ENCODE data around the gene INTS11.
"Not testable (repeated sequence)": the region's sequence is repeated elsewhere in the genome, so short reads cannot be mapped to it uniquely, and the experiment has no call there.

The INTS11 gene

DNA sequence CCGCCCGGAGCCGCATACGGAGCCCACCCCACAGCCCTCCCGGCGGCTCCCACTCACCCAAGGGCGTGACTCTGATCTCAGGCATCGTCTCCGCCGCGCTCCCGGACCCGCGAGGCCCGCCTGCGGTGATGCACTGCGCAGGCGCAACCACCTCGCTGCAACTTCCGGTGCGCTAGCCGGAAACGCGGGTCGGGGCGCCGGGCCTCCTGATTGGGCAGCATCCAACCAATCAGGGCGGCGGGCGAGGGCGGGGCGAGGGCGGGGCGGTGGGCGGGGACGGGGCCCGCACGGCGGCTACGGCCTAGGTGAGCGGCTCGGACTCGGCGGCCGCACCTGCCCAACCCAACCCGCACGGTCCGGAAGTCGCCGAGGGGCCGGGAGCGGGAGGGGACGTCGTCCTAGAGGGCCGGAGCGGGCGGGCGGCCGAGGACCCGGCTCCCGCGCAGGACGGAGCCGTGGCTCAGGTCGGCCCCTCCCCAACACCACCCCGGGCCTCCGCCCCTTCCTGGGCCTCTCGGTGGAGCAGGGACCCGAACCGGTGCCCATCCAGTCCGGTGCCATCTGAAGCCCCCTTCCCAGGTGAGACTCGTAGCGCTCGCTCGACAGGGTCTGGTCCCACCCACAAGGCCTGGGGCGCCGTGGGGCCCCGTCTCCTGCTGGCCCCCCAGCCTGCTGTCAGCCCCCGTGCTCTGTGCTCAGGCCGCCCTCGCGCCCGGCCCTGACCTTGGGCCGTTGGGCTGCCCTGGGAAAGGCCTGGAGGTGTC is at the start of gene INTS11, which contains the start of gene CPTP:
Gene INTS11 (minus strand): TSS at position 137 of the 764 bp plus-strand sequence. CDS start 52 bp downstream, at position 85.
Gene CPTP (plus strand): TSS at position 279 of the 764 bp plus-strand sequence. CDS start 2,109 bp downstream, outside the sequence.
- DNase-seq (ENCODE audit: low spot score) = peak; percentile 98

DNA sequence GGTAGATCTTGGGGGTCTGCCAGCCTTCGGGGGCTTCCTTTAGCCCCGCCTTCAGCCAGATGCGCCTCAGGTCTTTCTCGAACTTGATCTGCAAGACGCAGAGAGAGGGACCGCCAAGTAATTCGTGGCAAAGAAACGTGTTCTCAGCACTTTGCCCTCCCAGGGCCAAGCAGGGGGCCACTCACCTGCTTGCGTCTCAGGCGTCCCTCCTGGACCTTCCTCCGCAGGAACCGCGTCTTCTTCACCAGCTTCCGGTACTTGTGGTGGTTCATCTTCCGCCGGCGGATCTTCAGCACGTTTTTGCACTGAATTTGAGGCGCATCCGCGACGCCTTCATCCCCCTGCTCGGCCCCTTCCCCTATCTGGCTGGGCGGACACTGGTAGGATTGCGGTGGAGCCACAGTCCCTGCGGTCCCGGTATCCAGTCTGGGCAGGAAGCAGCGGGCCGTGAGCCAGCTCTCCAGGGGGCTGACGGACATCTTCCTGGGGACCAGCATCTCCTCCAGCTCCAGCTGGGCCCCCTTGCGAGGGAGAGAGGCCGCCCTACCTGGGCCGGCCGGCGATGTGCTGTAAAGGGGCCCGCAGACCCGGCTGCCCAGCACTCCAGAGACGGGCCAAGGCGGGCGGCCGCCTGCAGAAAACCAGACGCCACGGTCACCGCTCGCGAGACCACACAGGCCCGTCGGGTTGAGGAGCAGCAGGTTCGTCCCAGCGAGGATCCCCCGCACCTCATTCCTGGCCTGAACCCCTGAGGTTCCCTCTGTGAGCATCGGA is 49.5 kb upstream of the INTS11 start:
- DNase-seq (ENCODE audit: low spot score) = no peak

GRCh38 chr1:1373051-1373814 is 48.8 kb upstream of the INTS11 start:
- no peak for DNase-seq (ENCODE audit: low spot score)

DNA sequence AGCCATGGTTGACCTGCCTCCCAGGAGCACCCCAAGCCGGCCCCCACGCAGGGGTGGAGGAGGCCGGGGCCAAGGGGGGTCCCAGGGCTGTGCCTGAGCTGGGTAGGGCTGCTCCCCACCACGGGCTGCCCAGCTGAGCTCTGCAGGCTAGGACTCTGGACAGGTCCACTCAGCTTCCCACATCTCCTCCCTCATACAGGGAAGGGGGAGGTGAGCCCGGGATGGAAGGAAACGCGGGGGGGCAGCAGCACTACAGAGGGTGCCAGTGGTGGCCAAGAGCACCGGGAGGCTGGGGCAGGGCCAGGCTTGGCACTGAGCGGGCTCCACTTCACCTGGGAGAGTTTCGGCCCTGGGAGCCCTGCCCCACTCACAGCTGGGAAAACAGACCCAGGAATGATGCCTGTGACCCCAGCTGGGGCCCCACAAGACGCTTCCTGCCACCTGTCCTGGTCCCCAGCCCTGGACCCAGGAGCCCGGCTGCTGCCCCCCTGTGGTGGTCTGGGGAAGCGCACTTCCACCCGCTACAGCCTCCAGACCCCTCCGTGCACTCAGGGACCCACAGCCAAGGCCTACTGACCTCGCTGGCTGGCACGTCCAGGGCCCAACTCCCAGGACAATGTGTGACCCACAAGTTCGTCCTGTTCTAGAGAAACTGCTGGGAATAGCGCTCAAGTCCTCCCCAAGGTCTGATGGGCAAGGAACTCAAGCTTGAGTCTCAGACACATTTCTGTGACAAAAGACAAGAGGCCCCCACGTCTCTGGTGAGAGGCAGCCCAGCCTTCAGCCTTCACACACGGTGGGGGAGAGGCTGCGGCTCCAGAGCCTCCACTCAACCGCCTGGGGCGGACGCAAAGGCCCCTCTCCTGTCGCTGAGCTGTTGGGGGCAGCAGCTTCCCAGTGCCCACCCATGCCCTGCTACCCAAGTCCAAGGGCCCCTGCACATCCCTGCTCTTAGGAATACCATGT is 47.6 kb upstream of the INTS11 start:
- DNase-seq (ENCODE audit: low spot score) = peak; percentile 96

GRCh38 chr1:1371364-1371745 is 46.9 kb upstream of the INTS11 start:
- no peak for DNase-seq (ENCODE audit: low spot score)

- DNase-seq (ENCODE audit: low spot score) = no peak
Measured at GRCh38 chr1:1370771-1371300, 46.4 kb upstream of the INTS11 start.

GRCh38 chr1:1370094-1370493 is 45.6 kb upstream of the INTS11 start:
- DNase-seq (ENCODE audit: low spot score) = not testable (repeated sequence)

DNA sequence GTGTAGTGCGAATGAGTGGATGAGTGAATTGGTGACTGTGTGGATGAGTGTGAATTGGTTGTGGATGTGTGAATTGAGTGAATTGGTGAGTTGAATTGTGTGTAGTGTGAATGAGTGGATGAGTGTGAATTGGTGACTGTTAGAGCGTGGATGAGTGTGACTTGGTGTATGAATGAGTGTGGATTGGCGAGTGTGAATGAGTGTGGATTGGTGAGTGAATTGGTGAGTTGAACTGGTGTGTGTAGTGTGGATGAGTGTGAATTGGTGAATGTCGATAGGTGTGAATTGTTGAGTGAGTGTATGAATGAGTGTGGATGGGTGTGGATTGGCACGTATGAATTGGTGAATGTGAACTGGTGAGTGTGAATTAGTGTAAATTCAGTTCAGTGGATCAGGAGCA is 42.9 kb upstream of the INTS11 start:
- DNase-seq (ENCODE audit: low spot score) = no peak

GRCh38 chr1:1366699-1367066 is 42.2 kb upstream of the INTS11 start:
- DNase-seq (ENCODE audit: low spot score) = no peak

- no peak for DNase-seq (ENCODE audit: low spot score)
Measured at GRCh38 chr1:1365875-1366698, 41.6 kb upstream of the INTS11 start.

GRCh38 chr1:1364266-1364665 is 39.8 kb upstream of the INTS11 start:
- DNase-seq (ENCODE audit: low spot score) = no peak

DNA sequence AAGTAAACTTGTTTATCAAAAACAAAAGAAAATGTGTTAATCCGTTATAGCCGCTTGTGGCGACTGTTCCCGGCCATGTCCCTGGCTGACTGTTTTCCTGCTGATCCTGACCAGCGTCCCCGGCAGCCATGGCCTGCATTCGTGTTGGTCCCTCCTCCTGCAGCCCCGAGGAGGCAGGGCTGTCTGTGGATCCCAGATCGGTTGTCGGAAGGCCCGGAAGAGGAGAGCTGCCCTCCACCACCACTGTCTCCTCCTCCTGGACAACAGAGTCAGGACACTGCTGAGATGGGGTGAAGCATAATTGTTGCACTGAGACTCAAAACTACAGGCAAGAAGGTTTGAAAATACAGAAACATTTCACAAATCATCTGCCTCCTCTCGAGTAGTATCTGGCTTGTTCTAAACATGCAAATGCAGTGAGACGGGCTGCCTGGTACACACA is 37.5 kb upstream of the INTS11 start:
- DNase-seq (ENCODE audit: low spot score) = no peak

GRCh38 chr1:1361233-1361981 is 36.9 kb upstream of the INTS11 start:
- no peak for DNase-seq (ENCODE audit: low spot score)

- DNase-seq (ENCODE audit: low spot score) = no peak
Measured at GRCh38 chr1:1360506-1361169, 36.2 kb upstream of the INTS11 start.

- DNase-seq (ENCODE audit: low spot score) = no peak
Measured at GRCh38 chr1:1359664-1360468, 35.4 kb upstream of the INTS11 start.

DNA sequence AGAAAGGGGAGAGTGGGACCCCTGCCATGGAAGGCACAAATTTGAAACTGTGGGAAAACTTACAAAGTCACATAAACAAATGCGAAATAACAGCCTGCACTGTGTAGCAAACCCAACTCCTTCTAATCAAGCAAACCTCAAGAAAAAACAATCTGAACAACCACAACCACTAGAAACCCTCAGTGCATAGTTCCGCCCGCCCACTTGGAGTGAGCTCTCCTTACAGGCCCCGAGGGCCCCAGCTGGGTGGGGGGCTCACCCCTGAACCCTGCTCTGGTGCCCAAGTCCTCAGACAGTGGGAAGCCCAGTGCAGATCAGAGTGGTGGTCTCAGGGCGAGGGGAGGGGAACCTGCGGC is 34.8 kb upstream of the INTS11 start:
- no peak for DNase-seq (ENCODE audit: low spot score)

GRCh38 chr1:1358433-1359271 is 34.2 kb upstream of the INTS11 start, which contains the start of gene MXRA8:
Gene MXRA8, minus strand, starts transcription at chr1:1358555. Its CDS starts 51 bp downstream, at chr1:1358504.
- no peak for DNase-seq (ENCODE audit: low spot score)

Measured in HuH-7 (cell line).